Measurements from ENCODE around the gene CARS2.
"Not testable (repeated sequence)": the region's sequence is repeated elsewhere in the genome, so short reads cannot be mapped to it uniquely, and the experiment has no call there.

CARS2 gene

DNA sequence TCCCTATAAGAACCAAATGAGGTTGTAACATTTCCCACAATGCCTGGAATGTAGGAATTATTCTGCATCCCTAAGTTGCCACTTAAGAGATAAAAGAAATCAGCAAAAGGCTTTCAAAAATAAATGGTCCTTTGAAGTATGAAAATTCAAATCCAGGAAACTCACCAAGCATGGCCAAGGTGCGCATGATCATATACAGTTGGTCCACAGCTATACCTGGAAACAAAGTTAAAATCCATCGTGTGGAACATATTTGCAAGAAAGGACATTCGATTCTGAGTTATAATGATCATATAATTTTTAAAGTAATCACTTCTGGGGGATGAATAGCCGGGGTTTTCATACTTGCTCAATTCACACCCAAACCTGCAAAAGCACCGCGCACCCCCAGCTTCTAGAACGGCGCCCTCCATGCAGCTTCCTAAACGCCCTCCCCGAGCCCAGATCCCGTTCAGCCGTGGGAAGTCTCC, 525 bp downstream of the CARS2 start:
- H3K27ac ChIP-seq = peak overlapping the region; percentile 89
- TF ChIP-seq, protein P1, sequence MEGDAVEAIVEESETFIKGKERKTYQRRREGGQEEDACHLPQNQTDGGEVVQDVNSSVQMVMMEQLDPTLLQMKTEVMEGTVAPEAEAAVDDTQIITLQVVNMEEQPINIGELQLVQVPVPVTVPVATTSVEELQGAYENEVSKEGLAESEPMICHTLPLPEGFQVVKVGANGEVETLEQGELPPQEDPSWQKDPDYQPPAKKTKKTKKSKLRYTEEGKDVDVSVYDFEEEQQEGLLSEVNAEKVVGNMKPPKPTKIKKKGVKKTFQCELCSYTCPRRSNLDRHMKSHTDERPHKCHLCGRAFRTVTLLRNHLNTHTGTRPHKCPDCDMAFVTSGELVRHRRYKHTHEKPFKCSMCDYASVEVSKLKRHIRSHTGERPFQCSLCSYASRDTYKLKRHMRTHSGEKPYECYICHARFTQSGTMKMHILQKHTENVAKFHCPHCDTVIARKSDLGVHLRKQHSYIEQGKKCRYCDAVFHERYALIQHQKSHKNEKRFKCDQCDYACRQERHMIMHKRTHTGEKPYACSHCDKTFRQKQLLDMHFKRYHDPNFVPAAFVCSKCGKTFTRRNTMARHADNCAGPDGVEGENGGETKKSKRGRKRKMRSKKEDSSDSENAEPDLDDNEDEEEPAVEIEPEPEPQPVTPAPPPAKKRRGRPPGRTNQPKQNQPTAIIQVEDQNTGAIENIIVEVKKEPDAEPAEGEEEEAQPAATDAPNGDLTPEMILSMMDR (conservative IDR thresholded peaks at IDR 0.05) = no peak
- no peak for TF ChIP-seq ZFX (IDR thresholded peaks at IDR 0.05)

DNA sequence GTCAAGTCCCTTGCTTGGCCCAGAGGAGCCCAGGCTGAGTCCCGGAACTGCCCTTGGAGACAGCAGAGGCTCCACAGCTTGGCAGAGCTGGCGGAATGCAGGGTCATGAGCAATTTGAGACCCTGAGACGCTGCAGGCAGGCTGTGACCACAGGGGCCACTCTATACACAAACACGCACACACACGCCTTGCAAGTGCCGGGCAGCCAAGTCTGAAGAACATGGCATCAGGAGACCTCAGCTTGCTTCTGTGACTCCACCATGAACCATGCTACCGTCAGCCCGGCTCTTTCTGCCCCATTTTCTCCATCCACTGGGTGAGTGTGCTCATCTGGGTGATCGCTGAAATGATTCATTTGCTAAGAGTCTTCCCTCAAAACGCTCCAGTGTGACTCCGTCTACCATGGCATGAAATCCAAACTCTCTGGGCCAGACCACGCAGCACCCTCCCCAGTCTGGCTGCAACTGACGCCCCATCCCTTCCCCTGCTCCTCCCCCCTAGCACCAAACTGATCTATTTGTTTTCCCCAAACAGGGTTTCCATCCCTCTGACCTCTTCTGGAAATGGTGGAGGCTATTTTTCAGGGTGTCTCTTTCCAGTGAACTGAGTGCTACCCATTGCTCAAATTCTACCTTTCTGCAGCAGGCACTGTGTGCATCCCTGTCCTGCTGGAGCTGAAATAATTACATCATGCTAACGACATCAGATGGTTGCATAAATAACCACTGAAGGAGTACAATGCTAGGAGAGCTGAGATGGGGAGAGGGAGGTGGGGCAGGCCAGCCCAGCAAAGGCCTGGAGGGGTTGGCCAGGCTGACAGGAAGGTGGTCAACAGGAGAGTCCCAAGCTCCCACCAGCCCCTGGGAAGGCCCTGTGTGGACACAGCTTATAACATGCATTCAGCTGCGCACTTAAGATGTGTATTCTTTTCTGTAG, 3.1 kb downstream of the CARS2 start:
- TF ChIP-seq, protein P1 (conservative IDR thresholded peaks at IDR 0.05) = no peak
- no peak for TF ChIP-seq ZFX (IDR thresholded peaks at IDR 0.05)
- no peak overlapping the region for H3K27ac ChIP-seq

DNA sequence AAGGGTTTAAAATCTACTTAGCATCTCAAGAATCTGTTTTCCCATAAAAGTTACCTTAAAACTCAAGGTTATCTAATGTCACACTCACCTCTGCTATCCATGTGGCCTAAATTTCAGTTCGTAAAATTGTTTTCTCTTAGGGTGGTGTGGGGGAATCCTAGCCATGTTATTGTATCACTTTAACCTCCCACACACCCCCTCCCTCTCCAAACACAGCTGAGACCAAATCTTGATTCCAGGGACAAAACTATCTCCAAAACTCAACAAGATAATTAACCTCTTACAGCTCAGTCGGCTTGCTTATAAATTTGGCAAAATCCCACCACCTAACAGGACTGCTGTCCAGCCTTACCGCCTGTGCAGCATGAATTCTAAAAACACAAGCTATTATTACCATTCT, 3.8 kb downstream of the CARS2 start:
- TF ChIP-seq ZFX (IDR thresholded peaks at IDR 0.05) = no peak
- TF ChIP-seq, protein P1 (conservative IDR thresholded peaks at IDR 0.05) = no peak
- no peak overlapping the region for H3K27ac ChIP-seq

DNA sequence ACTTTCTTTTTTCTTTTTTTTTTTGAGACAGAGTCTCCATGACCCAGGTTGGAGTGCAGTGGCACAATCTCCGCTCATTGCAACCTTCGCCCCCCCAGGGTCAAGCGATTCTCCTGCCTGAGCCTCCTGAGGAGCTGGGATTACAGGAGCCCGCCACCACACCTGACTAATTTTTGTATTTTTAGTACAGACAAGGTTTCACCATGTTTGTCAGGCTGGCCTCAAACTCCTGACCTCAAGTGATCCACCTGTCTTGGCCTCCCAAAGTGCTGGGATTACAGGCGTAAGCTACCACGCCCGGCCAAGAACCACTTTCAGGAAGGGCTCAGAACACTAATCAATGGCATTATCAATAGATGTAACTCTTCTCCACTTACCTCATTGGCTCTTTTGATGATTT, 4.9 kb downstream of the CARS2 start:
- not testable (repeated sequence) for H3K27ac ChIP-seq

DNA sequence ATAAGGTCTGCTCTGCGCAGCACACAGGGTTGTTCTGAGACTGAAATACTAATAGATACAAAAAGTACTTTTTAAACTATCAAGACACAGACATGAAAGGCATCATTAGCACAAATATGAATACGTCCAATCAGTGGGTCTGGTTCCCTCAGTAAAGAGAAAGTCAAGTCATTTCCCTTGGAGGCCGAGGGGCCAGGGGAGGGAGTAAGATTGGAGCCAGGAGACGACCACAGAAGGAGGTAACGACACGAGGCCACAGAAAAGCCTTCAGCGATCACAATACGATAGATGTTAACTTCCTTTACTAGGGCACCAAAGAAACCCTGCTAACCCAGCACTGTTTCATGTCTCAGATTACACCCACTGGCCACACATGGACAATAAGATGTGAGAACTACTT, 5.3 kb downstream of the CARS2 start:
- H3K27ac ChIP-seq = no peak overlapping the region
- TF ChIP-seq ZFX (IDR thresholded peaks at IDR 0.05) = no peak
- TF ChIP-seq, protein P1 (conservative IDR thresholded peaks at IDR 0.05) = no peak

DNA sequence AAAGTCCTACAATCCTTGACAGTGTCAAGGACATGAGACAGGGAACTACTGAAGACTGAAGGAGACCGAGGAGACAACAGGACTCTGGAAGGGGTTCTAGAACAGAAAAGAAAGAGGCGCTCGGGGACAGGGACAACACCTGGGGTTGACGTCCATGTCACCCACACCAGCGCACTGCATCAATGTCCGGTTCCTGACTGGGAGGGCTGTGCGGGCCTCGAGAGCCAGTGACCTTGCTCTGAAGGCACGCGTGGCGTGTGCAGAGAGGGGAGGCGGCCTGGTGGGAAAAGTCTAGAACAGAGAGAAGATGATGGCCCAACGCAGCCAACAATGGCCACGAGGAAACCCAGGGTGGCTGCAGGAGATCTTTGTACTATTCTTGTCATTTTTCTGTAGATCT, 5.7 kb downstream of the CARS2 start:
- no peak overlapping the region for H3K27ac ChIP-seq
- TF ChIP-seq, protein P1 (conservative IDR thresholded peaks at IDR 0.05) = no peak
- TF ChIP-seq ZFX (IDR thresholded peaks at IDR 0.05) = no peak

DNA sequence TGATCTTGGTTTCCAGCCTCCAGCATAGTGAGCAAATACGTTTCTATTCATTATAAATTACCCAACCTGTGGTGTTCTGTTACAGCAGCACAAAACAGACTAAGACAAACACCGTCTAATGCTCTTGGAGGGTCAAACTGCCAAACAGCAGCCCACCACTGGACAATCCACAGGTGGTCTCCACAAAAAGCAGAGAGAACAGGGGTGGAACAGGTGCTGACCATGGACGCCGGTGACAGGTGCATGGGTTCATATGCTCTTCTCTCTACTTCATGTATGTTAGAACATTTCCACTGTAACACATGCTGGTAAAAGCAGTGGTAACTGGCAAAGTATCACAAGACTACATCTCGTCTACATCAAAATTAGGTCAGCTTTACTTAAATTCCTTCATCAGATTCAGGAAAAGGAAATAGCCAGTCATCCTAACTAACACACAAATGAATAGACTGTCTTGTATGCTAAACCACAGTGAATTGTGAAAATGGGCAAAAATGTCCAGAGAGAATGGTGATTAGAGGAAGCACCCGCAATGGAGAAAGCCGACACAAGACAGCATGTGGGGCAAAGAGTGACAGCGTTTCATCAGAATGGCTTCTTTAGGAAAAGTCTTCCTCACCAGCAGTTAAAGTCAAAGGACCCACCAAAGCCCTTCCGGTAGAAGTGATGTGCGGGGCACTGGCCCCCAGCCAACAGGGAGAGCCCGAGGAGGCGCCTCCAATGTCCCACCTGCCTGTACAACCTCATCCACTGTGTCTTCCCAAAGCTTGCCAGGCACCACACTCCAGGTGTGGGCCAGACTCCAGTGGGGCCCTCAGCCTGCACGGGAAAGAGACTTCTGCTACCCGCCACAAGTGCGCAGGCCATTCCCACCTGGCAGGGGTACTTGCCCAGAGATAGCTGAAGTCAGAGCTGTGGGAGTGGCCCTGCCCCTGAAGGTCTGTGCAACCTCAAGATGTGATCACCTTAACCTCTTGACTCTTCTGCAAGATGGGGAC, 6.5 kb downstream of the CARS2 start:
- H3K27ac ChIP-seq = no peak overlapping the region
- no peak for TF ChIP-seq ZFX (IDR thresholded peaks at IDR 0.05)
- TF ChIP-seq, protein P1 (conservative IDR thresholded peaks at IDR 0.05) = no peak

Data from C4-2B (cell line).